ENCODE measurements around the gene CHEK2.

The CHEK2 gene

DNA sequence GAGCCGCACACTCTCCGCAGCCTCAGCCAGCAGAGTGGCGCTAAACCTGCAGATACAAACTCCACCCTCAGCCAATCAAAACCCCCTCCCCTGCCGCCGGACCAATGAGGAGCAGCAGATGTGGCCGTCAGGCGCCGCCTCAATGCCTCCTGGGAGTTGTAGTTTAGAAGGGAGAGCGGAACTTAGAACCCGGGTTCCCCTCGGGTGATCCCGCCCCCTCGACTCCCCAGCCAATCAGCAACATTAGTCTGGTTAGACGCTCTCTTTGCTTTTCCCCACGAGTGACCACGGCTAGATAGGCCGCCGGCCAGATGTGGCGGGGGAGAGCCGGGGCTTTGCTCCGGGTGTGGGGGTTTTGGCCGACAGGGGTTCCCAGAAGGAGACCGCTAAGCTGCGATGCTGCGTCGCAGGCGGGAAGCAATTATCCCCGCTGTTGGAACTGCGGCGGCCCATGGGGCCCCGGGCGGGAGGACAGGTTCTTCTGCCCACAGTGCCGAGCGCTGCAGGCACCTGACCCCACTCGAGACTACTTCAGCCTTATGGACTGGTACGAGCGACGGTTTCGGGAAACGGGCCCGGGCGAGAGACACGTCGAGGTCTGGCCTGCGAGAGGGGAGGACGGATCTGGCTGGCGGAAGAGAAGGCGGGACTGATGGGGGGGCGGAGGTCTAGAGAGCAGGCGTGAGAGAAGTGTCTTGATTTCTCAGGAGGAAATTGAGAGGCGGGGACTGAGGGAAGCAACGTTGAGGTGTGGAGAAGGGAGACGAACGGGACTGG is at the start of gene CHEK2, which contains the start of gene HSCB:
Gene CHEK2, minus strand, starts transcription at position 36 of the 777 bp plus-strand sequence. CDS start 7,099 bp downstream, outside the sequence.
Gene HSCB, plus strand, starts transcription at position 255 of the 777 bp plus-strand sequence. Its CDS starts 57 bp downstream, at position 312.
- CTCF ChIA-PET, result no interaction called here
- DNase-seq (ENCODE audit: low spot score), result peak; percentile 96

GRCh38 chr22:28791124-28791523 is 49.5 kb upstream of the CHEK2 start:
- TF ChIP-seq, protein P1, sequence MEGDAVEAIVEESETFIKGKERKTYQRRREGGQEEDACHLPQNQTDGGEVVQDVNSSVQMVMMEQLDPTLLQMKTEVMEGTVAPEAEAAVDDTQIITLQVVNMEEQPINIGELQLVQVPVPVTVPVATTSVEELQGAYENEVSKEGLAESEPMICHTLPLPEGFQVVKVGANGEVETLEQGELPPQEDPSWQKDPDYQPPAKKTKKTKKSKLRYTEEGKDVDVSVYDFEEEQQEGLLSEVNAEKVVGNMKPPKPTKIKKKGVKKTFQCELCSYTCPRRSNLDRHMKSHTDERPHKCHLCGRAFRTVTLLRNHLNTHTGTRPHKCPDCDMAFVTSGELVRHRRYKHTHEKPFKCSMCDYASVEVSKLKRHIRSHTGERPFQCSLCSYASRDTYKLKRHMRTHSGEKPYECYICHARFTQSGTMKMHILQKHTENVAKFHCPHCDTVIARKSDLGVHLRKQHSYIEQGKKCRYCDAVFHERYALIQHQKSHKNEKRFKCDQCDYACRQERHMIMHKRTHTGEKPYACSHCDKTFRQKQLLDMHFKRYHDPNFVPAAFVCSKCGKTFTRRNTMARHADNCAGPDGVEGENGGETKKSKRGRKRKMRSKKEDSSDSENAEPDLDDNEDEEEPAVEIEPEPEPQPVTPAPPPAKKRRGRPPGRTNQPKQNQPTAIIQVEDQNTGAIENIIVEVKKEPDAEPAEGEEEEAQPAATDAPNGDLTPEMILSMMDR (conservative IDR thresholded peaks at IDR 0.05; ENCODE audit: low read depth), result no peak
- CTCF ChIA-PET, result no interaction called here
- DNase-seq (ENCODE audit: low spot score), result no peak
- POLR2A ChIA-PET (ENCODE audit: low non-redundant PET), result interaction anchor here (0.5 kb wide), 1 partner anchor 36 kb away, joined by 7 read pairs; no protein-coding TSS in a partner anchor
- peak overlapping the region; percentile 56 for H3K27ac ChIP-seq

More for the DNA sequence above, at the start of gene CHEK2, which contains the start of gene HSCB:
- POLR2A ChIA-PET (ENCODE audit: low non-redundant PET), result no interaction called here
- TF ChIP-seq, protein P1 (conservative IDR thresholded peaks at IDR 0.05; ENCODE audit: low read depth), result 0 out of 2 replicates have a peak, but pooled peaks have one; percentile 24
- H3K27ac ChIP-seq, result peak within 1 kb of the TSS; percentile 95

- POLR2A ChIA-PET (ENCODE audit: low non-redundant PET), result no interaction called here
- no peak for DNase-seq (ENCODE audit: low spot score)
- no peak overlapping the region for H3K27ac ChIP-seq
- TF ChIP-seq, protein P1 (conservative IDR thresholded peaks at IDR 0.05; ENCODE audit: low read depth), result no peak
- CTCF ChIA-PET, result interaction anchor here (0.6 kb wide), 1 partner anchor 151 kb away, joined by 4 read pairs; no protein-coding TSS in a partner anchor
Observed at GRCh38 chr22:28788601-28789000, 47.0 kb upstream of the CHEK2 start.

GRCh38 chr22:28783786-28784671 is 42.4 kb upstream of the CHEK2 start:
- TF ChIP-seq, protein P1 (conservative IDR thresholded peaks at IDR 0.05; ENCODE audit: low read depth), result no peak
- no peak for DNase-seq (ENCODE audit: low spot score)
- POLR2A ChIA-PET (ENCODE audit: low non-redundant PET), result no interaction called here
- CTCF ChIA-PET, result no interaction called here
- no peak overlapping the region for H3K27ac ChIP-seq

DNA sequence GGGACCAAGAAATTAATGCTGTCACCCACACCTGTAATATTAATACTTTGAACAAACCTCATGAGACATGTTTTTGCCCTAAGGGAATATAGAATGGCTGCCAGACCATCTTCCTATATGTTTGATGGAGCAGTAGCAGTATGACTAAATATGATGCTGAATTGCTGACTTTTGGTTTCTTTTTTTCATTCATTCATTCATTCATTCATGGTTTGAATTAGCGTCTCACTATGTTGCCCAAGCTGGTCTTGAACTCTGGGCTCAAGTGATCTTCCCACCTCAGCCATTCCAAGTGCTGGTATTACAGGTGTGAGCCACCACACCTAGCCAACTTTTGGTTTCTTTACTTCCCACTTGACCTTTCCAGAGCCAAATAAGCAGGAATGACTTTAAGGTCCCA is 38.7 kb upstream of the CHEK2 start:
- H3K27ac ChIP-seq, result no peak overlapping the region
- ChIA-PET CTCF (no interaction called here), POLR2A (ENCODE audit: low non-redundant PET) (no interaction called here)
- no peak for DNase-seq (ENCODE audit: low spot score)
- TF ChIP-seq, protein P1 (conservative IDR thresholded peaks at IDR 0.05; ENCODE audit: low read depth), result no peak

DNA sequence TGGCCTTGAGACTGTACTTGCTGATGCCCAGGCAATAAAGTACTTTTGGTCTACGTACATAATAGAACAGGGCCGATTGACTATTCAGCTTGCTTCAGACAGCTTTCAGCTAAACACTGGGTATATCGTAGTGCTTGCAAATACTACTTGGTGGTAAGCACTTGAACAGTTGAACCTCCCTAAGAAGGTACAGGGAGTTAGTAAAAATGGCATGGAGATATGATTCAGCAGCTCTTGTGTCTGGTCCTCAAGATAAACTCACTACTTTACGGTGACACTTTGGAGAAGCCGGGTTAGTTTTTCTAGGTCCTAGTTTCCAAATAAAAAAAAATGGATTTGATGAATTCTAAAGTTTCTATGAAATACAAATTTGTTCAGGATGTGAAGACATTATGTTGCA is 38.2 kb upstream of the CHEK2 start:
- CTCF ChIA-PET, result interaction anchor here (0.5 kb wide), 1 partner anchor 12 kb away, joined by 3 read pairs; no protein-coding TSS in a partner anchor

More for the DNA sequence above, 38.2 kb upstream of the CHEK2 start:
- TF ChIP-seq, protein P1 (conservative IDR thresholded peaks at IDR 0.05; ENCODE audit: low read depth), result no peak
- no peak overlapping the region for H3K27ac ChIP-seq
- no peak for DNase-seq (ENCODE audit: low spot score)
- POLR2A ChIA-PET (ENCODE audit: low non-redundant PET), result no interaction called here

Measured in RWPE1 (cell line).